ENCODE data around the gene PRDX2. TPM values are rescaled to one million over a fixed set of nuclear protein-coding genes. Genes with fewer than 3 reads are reported as not detected.
"Not testable (repeated sequence)": the region's sequence is repeated elsewhere in the genome, so short reads cannot be mapped to it uniquely, and the experiment has no call there.

PRDX2 gene
- 210 TPM for polyA plus RNA-seq (2013, experiment 1 of 2)
- 216 TPM for polyA plus RNA-seq (2013, experiment 2 of 2)

DNA sequence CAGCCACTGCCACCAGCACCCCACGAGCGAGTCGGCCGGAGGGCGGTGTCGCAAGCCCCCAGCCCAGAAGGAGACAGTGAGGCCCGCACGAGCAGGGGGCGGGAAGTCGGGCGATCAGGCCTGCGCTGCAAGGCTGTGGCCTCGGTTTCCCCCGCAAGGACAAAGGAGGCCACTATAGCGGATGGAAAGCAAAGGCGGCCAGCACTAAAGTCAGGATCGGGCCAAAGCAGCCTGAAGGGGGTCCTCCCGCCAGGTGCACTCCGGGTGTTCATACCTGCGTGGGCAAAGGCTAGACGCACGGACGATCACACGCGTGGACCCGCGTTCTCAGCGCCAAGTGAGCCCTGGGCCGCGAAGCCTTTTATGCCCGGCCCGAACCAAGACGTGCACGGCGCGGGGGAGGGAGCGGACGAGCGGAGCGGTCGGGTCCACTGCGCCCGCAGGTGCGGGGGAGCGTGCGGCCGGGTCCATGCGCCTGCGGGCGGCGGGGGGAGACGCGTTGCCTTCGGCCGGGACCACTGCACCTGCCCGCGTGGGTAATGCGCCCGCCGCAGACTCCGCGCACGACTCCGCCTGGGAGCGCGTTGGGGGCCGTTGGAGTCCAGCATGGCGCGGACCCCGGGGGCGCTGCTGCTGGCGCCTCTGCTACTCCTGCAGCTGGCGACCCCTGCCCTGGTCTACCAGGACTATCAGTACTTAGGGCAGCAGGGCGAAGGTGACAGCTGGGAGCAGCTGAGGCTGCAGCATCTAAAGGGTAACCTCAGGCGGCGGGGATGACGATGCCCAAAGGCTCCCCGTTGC is at the start of gene PRDX2, which contains the start of gene THSD8:
TSS of gene PRDX2 (minus strand) at position 335 of the 801 bp plus-strand sequence. CDS start 539 bp downstream, outside the sequence.
TSS of gene THSD8 (plus strand) at position 604 of the 801 bp plus-strand sequence. CDS start at position 607, 3 bp downstream.
- WGBS (ENCODE audit: extremely low coverage, insufficient coverage, low lambda C conversion rate): no CpG with 5 or more reads among the region's 78 CpGs
- no peak within 1 kb of the TSS for H3K27ac ChIP-seq (ENCODE audit: low read depth, low read length)

GRCh38 chr19:12847159-12848139 is 45.8 kb upstream of the PRDX2 start:
- no peaks in the 10 kb centered on the region for H3K79me2 ChIP-seq (ENCODE audit: control insufficient read depth, insufficient read depth, low read length)
- no peak overlapping the region for H2BK5ac ChIP-seq (ENCODE audit: low read length)
- H4K8ac ChIP-seq (ENCODE audit: low read depth, low read length): no peak overlapping the region
- H3K27me3 ChIP-seq (ENCODE audit: insufficient read depth, low read length, poor library complexity): no peaks in the 10 kb centered on the region
- H2AK5ac ChIP-seq (ENCODE audit: low read length): no peak overlapping the region
- H3K18ac ChIP-seq (ENCODE audit: low read length): no peak overlapping the region
- H3K9ac ChIP-seq (ENCODE audit: low read length): peak overlapping the region; percentile 43
- no peaks in the 10 kb centered on the region for H3K4me1 ChIP-seq (ENCODE audit: control insufficient read depth, low read depth, low read length)
- H4K5ac ChIP-seq (ENCODE audit: low read length): no peak overlapping the region
- peak overlapping the region; percentile 12 for H3K56ac ChIP-seq (ENCODE audit: low read length)
- H3K4me2 ChIP-seq (ENCODE audit: low read length): peak overlapping the region; percentile 0
- no CpG with 5 or more reads among the region's 69 CpGs for WGBS (ENCODE audit: extremely low coverage, insufficient coverage, low lambda C conversion rate)
- DNase-seq: peak; percentile 91
- H3K79me1 ChIP-seq (ENCODE audit: low read length): no peaks in the 10 kb centered on the region
- H2BK120ac ChIP-seq (ENCODE audit: low read depth, low read length): no peak overlapping the region
- no peak overlapping the region for H3K4ac ChIP-seq (ENCODE audit: low read depth, low read length)
- no peak overlapping the region for H2BK15ac ChIP-seq (replicated peaks; ENCODE audit: low read depth)
- no peak overlapping the region for H3K4me3 ChIP-seq (ENCODE audit: low read length)
- H3K27ac ChIP-seq (ENCODE audit: low read depth, low read length): no peak overlapping the region
- H3K23ac ChIP-seq (ENCODE audit: low read length): no peak overlapping the region
- no peaks in the 10 kb centered on the region for H3K36me3 ChIP-seq (ENCODE audit: control insufficient read depth, insufficient read depth, low read length)

More for the DNA sequence above, at the start of gene PRDX2, which contains the start of gene THSD8:
- Histone ChIP-seq H3K9ac (ENCODE audit: low read length) (peak within 1 kb of the TSS; percentile 99), H2AK5ac (ENCODE audit: low read length) (no peak within 1 kb of the TSS), H2BK5ac (ENCODE audit: low read length) (peak within 1 kb of the TSS; percentile 27), H3K79me2 (ENCODE audit: control insufficient read depth, insufficient read depth, low read length) (peaks cover 3% of the 10 kb centered on the region), H3K4me1 (ENCODE audit: control insufficient read depth, low read depth, low read length) (peaks cover 2% of the 10 kb centered on the region), H3K23ac (ENCODE audit: low read length) (no peak within 1 kb of the TSS), H3K4me2 (ENCODE audit: low read length) (peak within 1 kb of the TSS; percentile 91), H4K5ac (ENCODE audit: low read length) (no peak within 1 kb of the TSS), H3K4ac (ENCODE audit: low read depth, low read length) (peak within 1 kb of the TSS; percentile 11), H2BK15ac (replicated peaks; ENCODE audit: low read depth) (no peak within 1 kb of the TSS), H2BK120ac (ENCODE audit: low read depth, low read length) (no peak within 1 kb of the TSS), H4K8ac (ENCODE audit: low read depth, low read length) (no peak within 1 kb of the TSS), H3K36me3 (ENCODE audit: control insufficient read depth, insufficient read depth, low read length) (peaks cover 2% of the 10 kb centered on the region), H3K56ac (ENCODE audit: low read length) (peak within 1 kb of the TSS; percentile 99), H3K4me3 (ENCODE audit: low read length) (peak within 1 kb of the TSS; percentile 97), H3K79me1 (ENCODE audit: low read length) (peaks cover 5% of the 10 kb centered on the region), H3K27me3 (ENCODE audit: insufficient read depth, low read length, poor library complexity) (no peaks in the 10 kb centered on the region), H3K18ac (ENCODE audit: low read length) (peak within 1 kb of the TSS; percentile 11)
- peak; percentile 79 for DNase-seq

DNA sequence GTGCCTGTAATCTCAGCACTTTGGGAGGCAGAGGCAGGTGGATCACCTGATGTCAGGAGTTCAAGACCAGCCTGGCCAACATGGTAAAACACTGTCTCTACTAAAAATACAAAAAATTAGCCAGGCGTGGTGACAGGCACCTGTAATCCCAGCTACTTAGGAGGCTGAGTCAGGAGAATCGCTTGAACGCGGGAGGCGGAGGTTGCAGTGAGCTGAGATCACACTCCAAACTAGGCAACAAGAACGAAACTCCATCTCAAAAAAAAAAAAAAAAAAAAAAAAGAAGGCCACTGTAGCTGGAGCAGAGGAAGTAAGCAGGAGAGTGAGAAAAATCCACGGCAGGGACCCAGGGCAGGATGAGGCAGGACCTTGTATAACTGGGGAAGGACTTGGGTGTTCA is 45.0 kb upstream of the PRDX2 start:
- H2AK5ac ChIP-seq (ENCODE audit: low read length); H3K9ac ChIP-seq (ENCODE audit: low read length); H3K4ac ChIP-seq (ENCODE audit: low read depth, low read length); H3K79me2 ChIP-seq (ENCODE audit: control insufficient read depth, insufficient read depth, low read length); H3K79me1 ChIP-seq (ENCODE audit: low read length); H3K27me3 ChIP-seq (ENCODE audit: insufficient read depth, low read length, poor library complexity); H3K36me3 ChIP-seq (ENCODE audit: control insufficient read depth, insufficient read depth, low read length); H3K18ac ChIP-seq (ENCODE audit: low read length); H4K5ac ChIP-seq (ENCODE audit: low read length); H4K8ac ChIP-seq (ENCODE audit: low read depth, low read length); H3K27ac ChIP-seq (ENCODE audit: low read depth, low read length); H2BK15ac ChIP-seq (replicated peaks; ENCODE audit: low read depth); H3K4me3 ChIP-seq (ENCODE audit: low read length); H3K56ac ChIP-seq (ENCODE audit: low read length); DNase-seq; H3K4me2 ChIP-seq (ENCODE audit: low read length); H3K23ac ChIP-seq (ENCODE audit: low read length); H2BK5ac ChIP-seq (ENCODE audit: low read length); H3K4me1 ChIP-seq (ENCODE audit: control insufficient read depth, low read depth, low read length); H2BK120ac ChIP-seq (ENCODE audit: low read depth, low read length): not testable (repeated sequence)
- WGBS (ENCODE audit: extremely low coverage, insufficient coverage, low lambda C conversion rate): no CpG with 5 or more reads among the region's 7 CpGs

- Histone ChIP-seq H3K23ac (ENCODE audit: low read length) (no peak overlapping the region), H3K36me3 (ENCODE audit: control insufficient read depth, insufficient read depth, low read length) (no peaks in the 10 kb centered on the region), H3K4ac (ENCODE audit: low read depth, low read length) (no peak overlapping the region), H3K79me2 (ENCODE audit: control insufficient read depth, insufficient read depth, low read length) (no peaks in the 10 kb centered on the region), H3K27me3 (ENCODE audit: insufficient read depth, low read length, poor library complexity) (no peaks in the 10 kb centered on the region), H3K56ac (ENCODE audit: low read length) (no peak overlapping the region), H2BK15ac (replicated peaks; ENCODE audit: low read depth) (no peak overlapping the region), H3K27ac (ENCODE audit: low read depth, low read length) (no peak overlapping the region), H3K4me2 (ENCODE audit: low read length) (no peak overlapping the region), H2BK5ac (ENCODE audit: low read length) (no peak overlapping the region), H3K9ac (ENCODE audit: low read length) (no peak overlapping the region), H4K5ac (ENCODE audit: low read length) (no peak overlapping the region), H2AK5ac (ENCODE audit: low read length) (no peak overlapping the region), H3K4me1 (ENCODE audit: control insufficient read depth, low read depth, low read length) (no peaks in the 10 kb centered on the region), H3K4me3 (ENCODE audit: low read length) (no peak overlapping the region), H2BK120ac (ENCODE audit: low read depth, low read length) (no peak overlapping the region), H3K18ac (ENCODE audit: low read length) (no peak overlapping the region), H4K8ac (ENCODE audit: low read depth, low read length) (no peak overlapping the region), H3K79me1 (ENCODE audit: low read length) (no peaks in the 10 kb centered on the region)
- WGBS (ENCODE audit: extremely low coverage, insufficient coverage, low lambda C conversion rate): no CpG with 5 or more reads among the region's 3 CpGs
- no peak for DNase-seq
Observed at GRCh38 chr19:12843999-12844732, 42.6 kb upstream of the PRDX2 start.

DNA sequence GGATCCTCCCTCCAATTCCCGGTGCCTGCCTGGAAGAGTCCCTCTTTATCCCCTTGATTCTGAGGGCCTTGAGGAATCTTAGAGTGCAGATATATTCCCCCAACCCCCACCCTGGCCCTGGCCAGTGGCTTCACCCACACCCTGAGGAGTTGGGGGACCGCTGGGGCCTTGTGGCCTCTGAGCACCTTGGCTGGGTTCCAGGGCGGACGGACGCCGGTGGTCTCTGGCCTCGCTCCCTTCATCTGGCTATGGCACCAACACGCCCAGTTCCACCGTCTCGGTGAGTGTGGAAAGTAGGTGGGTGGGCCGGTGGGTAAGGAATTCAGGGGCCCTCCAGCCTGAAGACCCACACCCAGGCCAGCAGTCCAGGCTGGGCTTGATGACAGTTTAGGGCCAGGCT is 41.7 kb upstream of the PRDX2 start:
- H3K18ac ChIP-seq (ENCODE audit: low read length): no peak overlapping the region
- no peak overlapping the region for H2BK5ac ChIP-seq (ENCODE audit: low read length)
- H3K4ac ChIP-seq (ENCODE audit: low read depth, low read length): no peak overlapping the region
- H4K8ac ChIP-seq (ENCODE audit: low read depth, low read length): no peak overlapping the region
- no peak overlapping the region for H3K4me3 ChIP-seq (ENCODE audit: low read length)
- no peaks in the 10 kb centered on the region for H3K4me1 ChIP-seq (ENCODE audit: control insufficient read depth, low read depth, low read length)
- no peaks in the 10 kb centered on the region for H3K79me2 ChIP-seq (ENCODE audit: control insufficient read depth, insufficient read depth, low read length)
- no peaks in the 10 kb centered on the region for H3K36me3 ChIP-seq (ENCODE audit: control insufficient read depth, insufficient read depth, low read length)
- H3K4me2 ChIP-seq (ENCODE audit: low read length): no peak overlapping the region
- no CpG with 5 or more reads among the region's 11 CpGs for WGBS (ENCODE audit: extremely low coverage, insufficient coverage, low lambda C conversion rate)
- H3K56ac ChIP-seq (ENCODE audit: low read length): no peak overlapping the region
- no peak overlapping the region for H2BK120ac ChIP-seq (ENCODE audit: low read depth, low read length)
- DNase-seq: no peak
- no peak overlapping the region for H3K27ac ChIP-seq (ENCODE audit: low read depth, low read length)
- H3K23ac ChIP-seq (ENCODE audit: low read length): no peak overlapping the region
- no peaks in the 10 kb centered on the region for H3K79me1 ChIP-seq (ENCODE audit: low read length)
- no peak overlapping the region for H4K5ac ChIP-seq (ENCODE audit: low read length)
- H2BK15ac ChIP-seq (replicated peaks; ENCODE audit: low read depth): no peak overlapping the region
- H2AK5ac ChIP-seq (ENCODE audit: low read length): no peak overlapping the region
- H3K27me3 ChIP-seq (ENCODE audit: insufficient read depth, low read length, poor library complexity): no peaks in the 10 kb centered on the region
- H3K9ac ChIP-seq (ENCODE audit: low read length): no peak overlapping the region
